ENCODE data around the gene DENND6A.
"Not testable (repeated sequence)": the region's sequence is repeated elsewhere in the genome, so short reads cannot be mapped to it uniquely, and the experiment has no call there.

- TF ChIP-seq CTCF (IDR thresholded peaks at IDR 0.05 in 8 of 11, conservative IDR thresholded peaks at IDR 0.05 in 3 of 11); POLR2A (IDR thresholded peaks at IDR 0.05): not testable (repeated sequence)
Measured at GRCh38 chr3:57692133-57692395, 813 bp downstream of the DENND6A start.
